PC-3 (cell line): ENCODE measurements around the gene MGA. TPM values are rescaled to one million over a fixed set of nuclear protein-coding genes. Genes with fewer than 3 reads are reported as not detected.
"Not testable (repeated sequence)": the region's sequence is repeated elsewhere in the genome, so short reads cannot be mapped to it uniquely, and the experiment has no call there.

Source experiments
- ATAC-seq: fragments of 200-7000 bp; cut with Tn5 transposase; 2 replicates; pipeline ENCODE4 v1.9.1; 2020; ENCODE audit warnings: mild to moderate bottlenecking, moderate library complexity
- BruUV-seq: library from RNA; stranded (reverse); fragments of 400-500 nt; replicated peaks from 2 replicates; lab custom pipeline; 2021; lab: Mats Ljungman, UMichigan
- CTCF ChIA-PET: fragments of 300-600 bp; sonication (Branson Sonifier 250); formaldehyde crosslinking; loops from one replicate; lab custom pipeline; 2022; ENCODE audit warnings: antibody characterized with exemption; lab: Charles Lee
- POLR2A ChIA-PET: fragments of 300-600 bp; sonication (Branson Sonifier 250); formaldehyde crosslinking; loops from one replicate; lab custom pipeline; 2022; ENCODE audit warnings: antibody characterized with exemption; ENCODE audit not compliant: unreplicated experiment; lab: Charles Lee
- DNase-seq: peaks from one replicate; pipeline ENCODE4 v3.0.0-alpha.2; 2015
- H2AFZ ChIP-seq: fragments of 300-600 bp; sonication (generic); 2 replicates; pipeline ENCODE4 v1.6.0; 2016; ENCODE audit warnings: antibody characterized with exemption, low read length
- H3F3A ChIP-seq: fragments of 300-600 bp; sonication (generic); one replicate; pipeline ENCODE4 v1.6.0; 2017; ENCODE audit warnings: antibody characterized with exemption, low read length, control low read depth, mild to moderate bottlenecking; ENCODE audit not compliant: unreplicated experiment
- H3K27ac ChIP-seq: fragments of 300-600 bp; sonication (generic); 2 replicates; pipeline ENCODE4 v1.5.1; 2016; ENCODE audit warnings: mild to moderate bottlenecking, low read length
- H3K27me3 ChIP-seq: fragments of 300-600 bp; sonication (generic); 2 replicates; pipeline ENCODE4 v1.6.1; 2016; ENCODE audit warnings: low read length, mixed read lengths
- H3K36me3 ChIP-seq: fragments of 300-600 bp; sonication (generic); 2 replicates; pipeline ENCODE4 v1.6.1; 2016; ENCODE audit warnings: low read depth, mixed run types, low read length, mixed read lengths
- H3K4me1 ChIP-seq: fragments of 300-600 bp; sonication (generic); 2 replicates; pipeline ENCODE4 v1.5.1; 2016; ENCODE audit warnings: low read length; ENCODE audit not compliant: insufficient read depth
- H3K4me2 ChIP-seq: fragments of 300-600 bp; sonication (generic); 2 replicates; pipeline ENCODE4 v1.6.0; 2016; ENCODE audit warnings: low read length
- H3K4me3 ChIP-seq: fragments of 300-600 bp; sonication (generic); 2 replicates; pipeline ENCODE4 v1.5.1; 2016; ENCODE audit warnings: mild to moderate bottlenecking, low read length, mixed read lengths
- H3K79me2 ChIP-seq: fragments of 300-600 bp; sonication (generic); 2 replicates; pipeline ENCODE4 v1.6.1; 2017; ENCODE audit warnings: low read length, mixed read lengths
- H3K9ac ChIP-seq: fragments of 300-600 bp; sonication (generic); 2 replicates; pipeline ENCODE4 v1.6.0; 2016; ENCODE audit warnings: mild to moderate bottlenecking, low read length
- H3K9me2 ChIP-seq: fragments of 300-600 bp; sonication (generic); replicated peaks from 2 replicates; pipeline ENCODE4 v1.6.1; 2016; ENCODE audit warnings: mixed run types, low read length, mixed read lengths
- H3K9me3 ChIP-seq: fragments of 300-600 bp; sonication (generic); 2 replicates; pipeline ENCODE4 v1.6.1; 2016; ENCODE audit warnings: low read length, mixed read lengths
- H4K20me1 ChIP-seq: fragments of 300-600 bp; sonication (generic); 2 replicates; pipeline ENCODE4 v1.6.1; 2016; ENCODE audit warnings: low read length, mixed read lengths
- CTCF ChIP-seq: fragments of 300-600 bp; sonication (generic); conservative IDR thresholded peaks from 2 replicates; pipeline ENCODE4 v1.5.1; 2017; ENCODE audit warnings: antibody characterized with exemption, low read depth, mild to moderate bottlenecking, low read length
- EZH2 ChIP-seq: fragments of 300-600 bp; sonication (generic); IDR thresholded peaks from one replicate; pipeline ENCODE4 v1.6.1; 2017; ENCODE audit warnings: antibody characterized with exemption, mild to moderate bottlenecking, low read length; ENCODE audit not compliant: unreplicated experiment
- EZH2phosphoT487 ChIP-seq: fragments of 300-600 bp; sonication (generic); IDR thresholded peaks from 2 replicates; pipeline ENCODE4 v1.6.1; 2018; ENCODE audit warnings: mild to moderate bottlenecking, antibody characterized with exemption, low read length, borderline replicate concordance
- intact Hi-C: fragments of 100-400 bp; cut with micrococcal nuclease; formaldehyde crosslinking; loops from 2 replicates; pipeline ENCODE4 v1.9.0; 2023
- total RNA-seq: library from RNA; depleted of rRNA; stranded (reverse); fragments of >200 nt; gene quantifications from 2 replicates; pipeline ENCODE4 v1.2.3, GENCODE V29; 2014

The MGA gene
- total RNA-seq, 1 experiment from 2014 or later: 21.2 TPM

- Histone ChIP-seq H3K9me2 (no peaks in the 10 kb centered on the region), H3K9ac (no peak overlapping the region), H3K27ac (no peak overlapping the region), H4K20me1 (no peaks in the 10 kb centered on the region), H3K36me3 (0 out of 2 replicates have a peak, but pooled peaks cover 8% of the 10 kb centered on the region), H3K79me2 (no peaks in the 10 kb centered on the region), H3K4me3 (no peak overlapping the region), H3K4me2 (no peak overlapping the region), H3F3A (no peaks in the 10 kb centered on the region), H2AFZ (no peak overlapping the region), H3K9me3 (no peaks in the 10 kb centered on the region), H3K27me3 (no peaks in the 10 kb centered on the region), H3K4me1 (no peaks in the 10 kb centered on the region)
- no peak for DNase-seq
- no TSS peak for BruUV-seq
- intact Hi-C loops: no loop called here
- no peak for TF ChIP-seq EZH2phosphoT487
- no peak for TF ChIP-seq CTCF
- TF ChIP-seq EZH2: no peak
- no peak for ATAC-seq
- ChIA-PET CTCF (no interaction called here), POLR2A (interaction anchor here (0.6 kb wide), 1 partner anchor 91 kb away, joined by 7 read pairs; no protein-coding TSS in a partner anchor)
Measured at GRCh38 chr15:41716864-41717263, 56.7 kb downstream of the MGA start.

GRCh38 chr15:41727143-41727542 is 66.9 kb downstream of the MGA start:
- no peak for TF ChIP-seq EZH2
- TF ChIP-seq EZH2phosphoT487: no peak
- no peak for TF ChIP-seq CTCF
- intact Hi-C loops: no loop called here
- Histone ChIP-seq H4K20me1 (no peaks in the 10 kb centered on the region), H3K36me3 (peaks cover 2% of the 10 kb centered on the region; the same call in 1 of the 2 replicates), H3K79me2 (no peaks in the 10 kb centered on the region), H3K27ac (no peak overlapping the region), H3K9me3 (no peaks in the 10 kb centered on the region), H3K4me1 (no peaks in the 10 kb centered on the region), H3K4me2 (no peak overlapping the region), H3K9me2 (no peaks in the 10 kb centered on the region), H3F3A (no peaks in the 10 kb centered on the region), H3K27me3 (no peaks in the 10 kb centered on the region), H3K4me3 (no peak overlapping the region), H2AFZ (no peak overlapping the region), H3K9ac (no peak overlapping the region)
- ChIA-PET POLR2A (no interaction called here), CTCF (no interaction called here)
- no TSS peak for BruUV-seq
- DNase-seq (no peak), ATAC-seq (no peak)

- H4K20me1 ChIP-seq, ATAC-seq, H3K27me3 ChIP-seq, H3K27ac ChIP-seq, DNase-seq, H3K79me2 ChIP-seq, H3K9me2 ChIP-seq, H3K4me1 ChIP-seq, H3K9ac ChIP-seq, H3K36me3 ChIP-seq, H3K4me2 ChIP-seq, H3K4me3 ChIP-seq, H3K9me3 ChIP-seq, CTCF ChIA-PET, intact Hi-C loops, H3F3A ChIP-seq, BruUV-seq, POLR2A ChIA-PET, H2AFZ ChIP-seq: not testable (repeated sequence)
Measured at GRCh38 chr15:41728061-41728460, 67.9 kb downstream of the MGA start.
